ENCODE measurements around the gene SLC1A3.
"Not testable (repeated sequence)": the region's sequence is repeated elsewhere in the genome, so short reads cannot be mapped to it uniquely, and the experiment has no call there.

Gene SLC1A3

GRCh38 chr5:36631620-36632362, 25.4 kb downstream of the SLC1A3 start:
- DNase-seq, result no peak

- no peak for DNase-seq
Measured at GRCh38 chr5:36632363-36632664, 25.9 kb downstream of the SLC1A3 start.

GRCh38 chr5:36635721-36636390, 29.4 kb downstream of the SLC1A3 start:
- DNase-seq, result no peak

GRCh38 chr5:36637101-36637500, 30.7 kb downstream of the SLC1A3 start:
- no peak for DNase-seq

- no peak for DNase-seq
Measured at GRCh38 chr5:36637516-36637915, 31.1 kb downstream of the SLC1A3 start.

GRCh38 chr5:36638056-36638455, 31.6 kb downstream of the SLC1A3 start:
- DNase-seq, result no peak

GRCh38 chr5:36640949-36641348, 34.5 kb downstream of the SLC1A3 start:
- no peak for DNase-seq

- no peak for DNase-seq
Measured at GRCh38 chr5:36641431-36641830, 35.0 kb downstream of the SLC1A3 start.

GRCh38 chr5:36642089-36642488, 35.7 kb downstream of the SLC1A3 start:
- DNase-seq, result no peak

GRCh38 chr5:36643162-36643561, 36.8 kb downstream of the SLC1A3 start:
- DNase-seq, result no peak

- DNase-seq, result not testable (repeated sequence)
Measured at GRCh38 chr5:36643841-36644240, 37.4 kb downstream of the SLC1A3 start.

- no peak for DNase-seq
Measured at GRCh38 chr5:36644727-36645126, 38.3 kb downstream of the SLC1A3 start.

GRCh38 chr5:36646100-36646499, 39.7 kb downstream of the SLC1A3 start:
- no peak for DNase-seq

- no peak for DNase-seq
Measured at GRCh38 chr5:36646507-36647023, 40.2 kb downstream of the SLC1A3 start.

- no peak for DNase-seq
Measured at GRCh38 chr5:36647046-36647445, 40.6 kb downstream of the SLC1A3 start.

- no peak for DNase-seq
Measured at GRCh38 chr5:36648426-36648825, 42.0 kb downstream of the SLC1A3 start.

- no peak for DNase-seq
Measured at GRCh38 chr5:36651761-36652685, 45.6 kb downstream of the SLC1A3 start.

GRCh38 chr5:36653044-36653705, 46.8 kb downstream of the SLC1A3 start:
- DNase-seq, result no peak

- no peak for DNase-seq
Measured at GRCh38 chr5:36654564-36654963, 48.2 kb downstream of the SLC1A3 start.

- DNase-seq, result no peak
Measured at GRCh38 chr5:36655161-36655560, 48.8 kb downstream of the SLC1A3 start.

- no peak for DNase-seq
Measured at GRCh38 chr5:36656556-36656955, 50.1 kb downstream of the SLC1A3 start.

GRCh38 chr5:36657563-36657995, 51.2 kb downstream of the SLC1A3 start:
- DNase-seq, result peak; percentile 82

Data from amniotic stem cell (primary cell).